ENCODE measurements around the gene TTBK2.
"Not testable (repeated sequence)": the region's sequence is repeated elsewhere in the genome, so short reads cannot be mapped to it uniquely, and the experiment has no call there.

Gene TTBK2

GRCh38 chr15:42920519-42921341 is at the start of gene TTBK2:
Gene TTBK2, minus strand, starts transcription at chr15:42920778. Its CDS starts 42,161 bp downstream, at chr15:42878617.
- peak; percentile 99 for DNase-seq (ENCODE audit: low spot score)

- no peak for DNase-seq (ENCODE audit: low spot score)
These were observed 43.9 kb upstream of the TTBK2 start for GRCh38 chr15:42964476-42964875.

- no peak for DNase-seq (ENCODE audit: low spot score)
These were observed 34.9 kb upstream of the TTBK2 start for GRCh38 chr15:42955518-42955917.

GRCh38 chr15:42954291-42954690 is 33.7 kb upstream of the TTBK2 start:
- DNase-seq (ENCODE audit: low spot score): no peak

GRCh38 chr15:42948898-42949297 is 28.3 kb upstream of the TTBK2 start:
- DNase-seq (ENCODE audit: low spot score): not testable (repeated sequence)

GRCh38 chr15:42940527-42940926 is 19.9 kb upstream of the TTBK2 start:
- DNase-seq (ENCODE audit: low spot score): no peak

GRCh38 chr15:42939841-42940240 is 19.3 kb upstream of the TTBK2 start:
- DNase-seq (ENCODE audit: low spot score): no peak

- no peak for DNase-seq (ENCODE audit: low spot score)
These were observed 16.6 kb upstream of the TTBK2 start for GRCh38 chr15:42937143-42937542.

GRCh38 chr15:42933886-42934667 is 13.5 kb upstream of the TTBK2 start:
- DNase-seq (ENCODE audit: low spot score): no peak

GRCh38 chr15:42932833-42933515 is 12.4 kb upstream of the TTBK2 start:
- DNase-seq (ENCODE audit: low spot score): no peak

GRCh38 chr15:42931702-42932486 is 11.3 kb upstream of the TTBK2 start:
- DNase-seq (ENCODE audit: low spot score): no peak

GRCh38 chr15:42929306-42929848 is 8.8 kb upstream of the TTBK2 start:
- no peak for DNase-seq (ENCODE audit: low spot score)

GRCh38 chr15:42921342-42921731 is 759 bp upstream of the TTBK2 start:
- DNase-seq (ENCODE audit: low spot score): peak; percentile 46

GRCh38 chr15:42919799-42920518 is 619 bp downstream of the TTBK2 start:
- peak; percentile 19 for DNase-seq (ENCODE audit: low spot score)

- DNase-seq (ENCODE audit: low spot score): no peak
These were observed 1.3 kb downstream of the TTBK2 start for GRCh38 chr15:42919308-42919707.

- DNase-seq (ENCODE audit: low spot score): no peak
These were observed 2.5 kb downstream of the TTBK2 start for GRCh38 chr15:42918047-42918446.

GRCh38 chr15:42915654-42916315 is 4.8 kb downstream of the TTBK2 start:
- DNase-seq (ENCODE audit: low spot score): no peak

- no peak for DNase-seq (ENCODE audit: low spot score)
These were observed 5.7 kb downstream of the TTBK2 start for GRCh38 chr15:42914728-42915497.

- no peak for DNase-seq (ENCODE audit: low spot score)
These were observed 9.5 kb downstream of the TTBK2 start for GRCh38 chr15:42911058-42911592.

Measured in CD4-positive, alpha-beta T cell treated with Interleukin-15 for 4 hours (primary cell).